D341Med (cell line): ENCODE data around the gene SYNGR3.

Experiments used
- DNase-seq: peaks from one replicate; pipeline ENCODE4 v3.0.0; 2012; ENCODE audit warnings: low spot score

The SYNGR3 gene

GRCh38 chr16:2042171-2042985 is 52.6 kb downstream of the SYNGR3 start:
- DNase-seq: no peak

GRCh38 chr16:2042986-2043666 is 53.4 kb downstream of the SYNGR3 start:
- DNase-seq: no peak
